Gastroesophageal sphincter (tissue), 3 donors: ENCODE results near the gene DNAJC5.

Experiments used
- POLR2A ChIP-seq, 2 donors: fragments of 450-650 bp; IDR thresholded peaks; one replicate each; pipeline ENCODE4 v1.6.1; 2017; ENCODE audit warnings: antibody characterized with exemption in 2 of 2, mild to moderate bottlenecking in 2 of 2, moderate library complexity in 1 of 2
- POLR2AphosphoS5 ChIP-seq: sonication (generic); formaldehyde crosslinking; IDR thresholded peaks from one replicate; pipeline ENCODE4 v1.6.1; 2017; ENCODE audit warnings: antibody characterized with exemption
- TF ChIP-seq, protein P1 (sequence below), 4 experiments: fragments of 200-600 bp in 2 of 4; fragments of 450-650 bp in 2 of 4; sonication (generic) in 1 of 4; IDR thresholded peaks; one replicate each; pipeline ENCODE4 v1.5.1; 2017 to 2019; ENCODE audit warnings: antibody characterized with exemption in 4 of 4, mild to moderate bottlenecking in 2 of 4, moderate library complexity in 2 of 4

GRCh38 chr20:63943808-63944077 lies 48.8 kb downstream of the DNAJC5 start:
- TF ChIP-seq POLR2A (IDR thresholded peaks at IDR 0.05) (no peak), POLR2AphosphoS5 (no peak)
- TF ChIP-seq, protein P1, sequence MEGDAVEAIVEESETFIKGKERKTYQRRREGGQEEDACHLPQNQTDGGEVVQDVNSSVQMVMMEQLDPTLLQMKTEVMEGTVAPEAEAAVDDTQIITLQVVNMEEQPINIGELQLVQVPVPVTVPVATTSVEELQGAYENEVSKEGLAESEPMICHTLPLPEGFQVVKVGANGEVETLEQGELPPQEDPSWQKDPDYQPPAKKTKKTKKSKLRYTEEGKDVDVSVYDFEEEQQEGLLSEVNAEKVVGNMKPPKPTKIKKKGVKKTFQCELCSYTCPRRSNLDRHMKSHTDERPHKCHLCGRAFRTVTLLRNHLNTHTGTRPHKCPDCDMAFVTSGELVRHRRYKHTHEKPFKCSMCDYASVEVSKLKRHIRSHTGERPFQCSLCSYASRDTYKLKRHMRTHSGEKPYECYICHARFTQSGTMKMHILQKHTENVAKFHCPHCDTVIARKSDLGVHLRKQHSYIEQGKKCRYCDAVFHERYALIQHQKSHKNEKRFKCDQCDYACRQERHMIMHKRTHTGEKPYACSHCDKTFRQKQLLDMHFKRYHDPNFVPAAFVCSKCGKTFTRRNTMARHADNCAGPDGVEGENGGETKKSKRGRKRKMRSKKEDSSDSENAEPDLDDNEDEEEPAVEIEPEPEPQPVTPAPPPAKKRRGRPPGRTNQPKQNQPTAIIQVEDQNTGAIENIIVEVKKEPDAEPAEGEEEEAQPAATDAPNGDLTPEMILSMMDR (IDR thresholded peaks at IDR 0.05), result no peak
